K562 (cell line): ENCODE data around the gene ACER2. TPM values are rescaled to one million over a fixed set of nuclear protein-coding genes. Genes with fewer than 3 reads are reported as not detected.

Experiments used
- ATAC-seq: fragments of 200-7000 bp; cut with Tn5 transposase; 3 replicates; pipeline ENCODE4 v1.9.1; 2020; ENCODE audit warnings: moderate library complexity
- BruUV-seq: library from RNA; stranded (reverse); fragments of 400-500 nt; replicated peaks from 2 replicates; lab custom pipeline; 2021; lab: Mats Ljungman, UMichigan
- CTCF ChIA-PET: fragments of 300-600 bp; formaldehyde crosslinking; extraction: SDS; loops from one replicate; lab custom pipeline; 2021; ENCODE audit warnings: low intra/inter-chr PET ratio; lab: Yijun Ruan, JAX
- POLR2A ChIA-PET: fragments of 300-600, 350-650 bp; sonication (Branson Sonifier 250); formaldehyde crosslinking; extraction: SDS; loops from one replicate; lab custom pipeline; 2021; ENCODE audit warnings: antibody characterized with exemption, inconsistent platforms; lab: Yijun Ruan, JAX
- DNase-seq, 4 experiments: peaks; one replicate each; pipeline versions ENCODE4 v3.0.0 to v3.0.0-alpha.2; 2011 to 2018; ENCODE audit warnings: low spot score in 3 of 4, mixed read lengths in 3 of 4; ENCODE audit errors: extremely low read depth in 1 of 4
- FAIRE-seq: peaks from 2 replicates; lab custom pipeline; 2011; peaks lifted over from hg19 to GRCh38; lab: Jason Lieb, UNC
- H2AFZ ChIP-seq: 2 replicates; pipeline ENCODE4 v1.6.0; 2011; ENCODE audit warnings: low read depth, low read length, control low read depth, inconsistent platforms
- H3K27ac ChIP-seq: fragments of 200-600 bp; 3 replicates; pipeline ENCODE4 v1.8.0; 2011; ENCODE audit warnings: low read depth, mild to moderate bottlenecking, control low read depth, inconsistent platforms, low read length, moderate library complexity, mixed read lengths; ENCODE audit errors: extremely low read depth
- H3K27me3 ChIP-seq, 2 experiments: fragments of 300-600 bp in 1 of 2; 2 replicates in 1 of 2; 3 replicates in 1 of 2; pipeline versions ENCODE4 v1.6.0 to v1.8.0; 2011; ENCODE audit warnings: inconsistent platforms in 2 of 2, low read length in 2 of 2, mild to moderate bottlenecking in 1 of 2, mixed read lengths in 1 of 2, moderate library complexity in 1 of 2; ENCODE audit not compliant: control insufficient read depth in 2 of 2, insufficient read depth in 2 of 2
- H3K36me3 ChIP-seq: fragments of 300-600 bp; 3 replicates; pipeline ENCODE4 v1.8.0; 2011; ENCODE audit warnings: mild to moderate bottlenecking, low read length, inconsistent platforms; ENCODE audit not compliant: control insufficient read depth, insufficient read depth
- H3K4me1 ChIP-seq, 2 experiments: fragments of 200-600 bp in 1 of 2; replicated peaks in 1 of 2; 2 replicates in 1 of 2; 3 replicates in 1 of 2; pipeline versions ENCODE4 v1.5.1 to v1.8.0; 2011; ENCODE audit warnings: inconsistent platforms in 2 of 2, low read length in 2 of 2, mild to moderate bottlenecking in 1 of 2, mixed read lengths in 1 of 2, moderate library complexity in 1 of 2; ENCODE audit not compliant: control insufficient read depth in 2 of 2, insufficient read depth in 2 of 2
- H3K4me2 ChIP-seq: 2 replicates; pipeline ENCODE4 v1.6.1; 2011; ENCODE audit warnings: low read length, control low read depth, inconsistent platforms, mixed read lengths; ENCODE audit not compliant: insufficient read depth
- H3K4me3 ChIP-seq: fragments of 200-600 bp; sonication (generic), shearing (Covaris generic); 2 replicates; pipeline ENCODE4 v1.5.1; 2016; ENCODE audit warnings: control low read depth, inconsistent platforms
- H3K79me2 ChIP-seq: fragments of 200-600 bp; 3 replicates; pipeline ENCODE4 v1.8.0; 2011; ENCODE audit warnings: low read length, inconsistent platforms; ENCODE audit not compliant: control insufficient read depth, insufficient read depth
- H3K9ac ChIP-seq, 2 experiments: 2 replicates each; pipeline versions ENCODE4 v1.6.0 to v1.6.1; 2011; ENCODE audit warnings: low read depth in 2 of 2, low read length in 2 of 2, control low read depth in 1 of 2, inconsistent platforms in 1 of 2, mild to moderate bottlenecking in 1 of 2, mixed read lengths in 1 of 2; ENCODE audit not compliant: insufficient read depth in 1 of 2
- H3K9me1 ChIP-seq: one replicate; pipeline ENCODE4 v1.6.0; 2011; ENCODE audit warnings: inconsistent platforms, mild to moderate bottlenecking, low read length, moderate library complexity; ENCODE audit not compliant: control insufficient read depth, insufficient read depth
- H3K9me3 ChIP-seq: replicated peaks from 2 replicates; pipeline ENCODE4 v1.5.1; 2011; ENCODE audit warnings: low read depth, low read length, inconsistent platforms; ENCODE audit not compliant: control insufficient read depth, insufficient read depth
- H4K20me1 ChIP-seq: replicated peaks from 2 replicates; pipeline ENCODE4 v1.6.1; 2011; ENCODE audit warnings: low read length, inconsistent platforms, mixed read lengths; ENCODE audit not compliant: control insufficient read depth, insufficient read depth
- ARID4B ChIP-seq: sonication (generic); formaldehyde crosslinking; IDR thresholded peaks from 2 replicates; pipeline ENCODE4 v1.8.0; 2022; ENCODE audit warnings: mild to moderate bottlenecking, missing genetic modification reagents
- E2F3 ChIP-seq: fragments of 250-450 bp; sonication (Bioruptor Pico); IDR thresholded peaks from 2 replicates; pipeline ENCODE4 v1.4.0; 2020; ENCODE audit warnings: mild to moderate bottlenecking
- E2F6 ChIP-seq, 2 experiments: IDR thresholded peaks; 2 replicates each; pipeline ENCODE4 v1.6.1; 2011; ENCODE audit warnings: borderline replicate concordance in 1 of 2, control low read depth in 1 of 2, low read depth in 1 of 2, low read length in 1 of 2, mild to moderate bottlenecking in 1 of 2, mixed read lengths in 1 of 2, moderate library complexity in 1 of 2; ENCODE audit not compliant: insufficient read depth in 1 of 2, insufficient read length in 1 of 2, poor library complexity in 1 of 2, severe bottlenecking in 1 of 2; ENCODE audit errors: extremely low read depth in 1 of 2
- KDM5B ChIP-seq: fragments of 200-600 bp; sonication (generic); IDR thresholded peaks from 2 replicates; pipeline ENCODE4 v1.6.1; 2012; ENCODE audit warnings: low read depth, mild to moderate bottlenecking, moderate library complexity, low read length, control low read depth, inconsistent platforms; ENCODE audit not compliant: insufficient replicate concordance
- NFIX ChIP-seq: fragments of 250-450 bp; sonication (Bioruptor Pico); IDR thresholded peaks from 2 replicates; pipeline ENCODE4 v1.4.0; 2020; ENCODE audit warnings: low read depth, mild to moderate bottlenecking, moderate library complexity
- RBM14 ChIP-seq: fragments of 200-400 bp; formaldehyde crosslinking; IDR thresholded peaks from 2 replicates; pipeline ENCODE4 v1.6.1; 2018; ENCODE audit warnings: low read depth, mild to moderate bottlenecking, low read length, moderate library complexity, borderline replicate concordance; ENCODE audit not compliant: insufficient read depth
- SRF ChIP-seq, 2 experiments: fragments of 250-450, 450-650 bp in 1 of 2; sonication (Bioruptor Pico) in 1 of 2; sonication (generic) in 1 of 2; formaldehyde crosslinking; IDR thresholded peaks; 2 replicates each; pipeline versions ENCODE4 v1.5.0 to v1.5.1; 2020 to 2022; ENCODE audit warnings: mild to moderate bottlenecking in 1 of 2, missing genetic modification reagents in 1 of 2
- ZNF140 ChIP-seq: fragments of 250-450 bp; sonication (Bioruptor Pico); IDR thresholded peaks from 2 replicates; pipeline ENCODE4 v1.8.0; 2021; ENCODE audit warnings: moderate library complexity, mild to moderate bottlenecking, inconsistent platforms
- ZNF668 ChIP-seq: fragments of 250-450 bp; sonication (Bioruptor Pico); IDR thresholded peaks from 2 replicates; pipeline ENCODE4 v1.8.0; 2022; ENCODE audit warnings: mild to moderate bottlenecking, inconsistent platforms
- in situ Hi-C: fragments of 300-500 bp; cut with MboI; formaldehyde crosslinking; loops from 4 replicates; pipeline ENCODE4 v1.15.0; 2018; ENCODE audit warnings: inconsistent platforms, mixed read lengths
- intact Hi-C: fragments of 100-400 bp; cut with micrococcal nuclease; formaldehyde crosslinking; loops from 2 replicates; pipeline ENCODE4 v1.14.2; 2022
- polyA plus RNA-seq, 8 experiments: library from polyadenylated mRNA; depleted of rRNA in 4 of 8; stranded (reverse) in 5 of 8; unstranded in 3 of 8; fragments of >200 nt; fragmentation: Nextera tagmentation in 2 of 8; fragmentation: Illumina TruSeq in 1 of 8; extraction: Ambion mirVana in 2 of 8; extraction: Trizol in 1 of 8; gene quantifications; 2 replicates each; pipeline versions ENCODE4 v1.2.1 to v1.2.3, GENCODE V29; 2011 to 2014; ENCODE audit warnings: inconsistent platforms in 1 of 8, missing spikeins in 1 of 8
- total RNA-seq, 7 experiments: library from RNA; depleted of rRNA in 6 of 7; stranded (reverse); fragments of >200 nt in 6 of 7; fragmentation: Illumina TruSeq in 2 of 7; extraction: Trizol in 2 of 7; gene quantifications; 2 replicates each; pipeline versions ENCODE4 v1.2.1 to v1.2.3, GENCODE V29; 2011 to 2021; ENCODE audit warnings: low replicate concordance in 1 of 7
- TF ChIP-seq, protein P1 (sequence below): fragments of 450-650 bp; formaldehyde crosslinking; IDR thresholded peaks from 2 replicates; pipeline ENCODE4 v1.4.0; 2020; ENCODE audit warnings: mild to moderate bottlenecking, moderate library complexity
- TF ChIP-seq, protein P2 (sequence below): sonication (generic); formaldehyde crosslinking; IDR thresholded peaks from 2 replicates; pipeline ENCODE4 v1.8.0; 2023; ENCODE audit warnings: mild to moderate bottlenecking, missing genetic modification reagents

ACER2 gene
- total and polyA plus RNA-seq, 9 of the 15 experiments (the other 6 are each of a cell fraction or from before 2014, with no cell fraction given): 0.17 to 4.6 (median 3.0) TPM

- CTCF ChIA-PET: no interaction called here
- in situ Hi-C loops: loop anchor here (10.0 kb wide), 1 partner anchor 445 kb away; no protein-coding TSS in a partner anchor
- no peak for FAIRE-seq
- no peak for TF ChIP-seq ZNF140 (CRISPR knock-in tag)
- TF ChIP-seq ZNF668 (CRISPR knock-in tag): no peak
- TF ChIP-seq ARID4B: no peak
- peak; percentile 60 for TF ChIP-seq NFIX
- TF ChIP-seq, protein P1, sequence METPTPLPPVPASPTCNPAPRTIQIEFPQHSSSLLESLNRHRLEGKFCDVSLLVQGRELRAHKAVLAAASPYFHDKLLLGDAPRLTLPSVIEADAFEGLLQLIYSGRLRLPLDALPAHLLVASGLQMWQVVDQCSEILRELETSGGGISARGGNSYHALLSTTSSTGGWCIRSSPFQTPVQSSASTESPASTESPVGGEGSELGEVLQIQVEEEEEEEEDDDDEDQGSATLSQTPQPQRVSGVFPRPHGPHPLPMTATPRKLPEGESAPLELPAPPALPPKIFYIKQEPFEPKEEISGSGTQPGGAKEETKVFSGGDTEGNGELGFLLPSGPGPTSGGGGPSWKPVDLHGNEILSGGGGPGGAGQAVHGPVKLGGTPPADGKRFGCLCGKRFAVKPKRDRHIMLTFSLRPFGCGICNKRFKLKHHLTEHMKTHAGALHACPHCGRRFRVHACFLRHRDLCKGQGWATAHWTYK (CRISPR knock-in tag): no peak
- TF ChIP-seq RBM14: no peak
- no peak for TF ChIP-seq SRF (CRISPR knock-in tag; IDR thresholded peaks at IDR 0.05)
- TF ChIP-seq, protein P2, sequence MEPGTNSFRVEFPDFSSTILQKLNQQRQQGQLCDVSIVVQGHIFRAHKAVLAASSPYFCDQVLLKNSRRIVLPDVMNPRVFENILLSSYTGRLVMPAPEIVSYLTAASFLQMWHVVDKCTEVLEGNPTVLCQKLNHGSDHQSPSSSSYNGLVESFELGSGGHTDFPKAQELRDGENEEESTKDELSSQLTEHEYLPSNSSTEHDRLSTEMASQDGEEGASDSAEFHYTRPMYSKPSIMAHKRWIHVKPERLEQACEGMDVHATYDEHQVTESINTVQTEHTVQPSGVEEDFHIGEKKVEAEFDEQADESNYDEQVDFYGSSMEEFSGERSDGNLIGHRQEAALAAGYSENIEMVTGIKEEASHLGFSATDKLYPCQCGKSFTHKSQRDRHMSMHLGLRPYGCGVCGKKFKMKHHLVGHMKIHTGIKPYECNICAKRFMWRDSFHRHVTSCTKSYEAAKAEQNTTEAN (CRISPR knock-in tag): no peak
- no peak for TF ChIP-seq KDM5B
- TF ChIP-seq E2F6 (IDR thresholded peaks at IDR 0.05; ENCODE audit: borderline replicate concordance in 1 of 2, extremely low read depth in 1 of 2, insufficient read depth in 1 of 2, insufficient read length in 1 of 2, low read depth in 1 of 2, low read length in 1 of 2, poor library complexity in 1 of 2, severe bottlenecking in 1 of 2): no peak
- no peak for TF ChIP-seq E2F3 (CRISPR knock-in tag)
Observed at GRCh38 chr9:19479874-19480273, 71.1 kb downstream of the ACER2 start.

More at GRCh38 chr9:19479874-19480273, 71.1 kb downstream of the ACER2 start:
- Histone ChIP-seq H3K27ac (no peak overlapping the region), H3K9me1 (no peaks in the 10 kb centered on the region), H4K20me1 (no peaks in the 10 kb centered on the region), H3K79me2 (no peaks in the 10 kb centered on the region), H3K27me3 (no peaks in the 10 kb centered on the region), H3K4me2 (no peak overlapping the region), H3K9me3 (no peaks in the 10 kb centered on the region), H3K4me1 (no peaks in the 10 kb centered on the region), H2AFZ (no peak overlapping the region), H3K36me3 (no peaks in the 10 kb centered on the region), H3K4me3 (no peak overlapping the region), H3K9ac (no peak overlapping the region)
- DNase-seq: no peak
- no peak for ATAC-seq
- intact Hi-C loops: no loop called here
- POLR2A ChIA-PET: no interaction called here
- no TSS peak for BruUV-seq
